GM12878 (cell line): ENCODE measurements around the gene GPT2. TPM values are rescaled to one million over a fixed set of nuclear protein-coding genes. Genes with fewer than 3 reads are reported as not detected.

ENCODE experiments used
- ATAC-seq: fragments of 200-7000 bp; cut with Tn5 transposase; 3 replicates; pipeline ENCODE4 v1.9.1; 2020; ENCODE audit warnings: mild to moderate bottlenecking, moderate library complexity
- BruUV-seq: library from RNA; stranded (reverse); fragments of 400-500 nt; replicated peaks from 2 replicates; lab custom pipeline; 2021; lab: Mats Ljungman, UMichigan
- CTCF ChIA-PET: fragments of 300-600 bp; sonication (Branson Sonifier 250); formaldehyde crosslinking; extraction: SDS; loops from one replicate; lab custom pipeline; 2021; ENCODE audit warnings: inconsistent platforms; lab: Yijun Ruan, JAX
- POLR2A ChIA-PET: fragments of 350-600 bp; formaldehyde crosslinking; extraction: SDS; loops from one replicate; lab custom pipeline; 2021; ENCODE audit warnings: inconsistent platforms; lab: Charles Lee
- RAD21 ChIA-PET: fragments of 300-600 bp; sonication (Branson Sonifier 250); formaldehyde crosslinking; loops from one replicate; lab custom pipeline; 2023; ENCODE audit warnings: antibody characterized with exemption; ENCODE audit not compliant: unreplicated experiment; lab: Charles Lee
- SMC1A ChIA-PET: fragments of 300-600 bp; sonication (Branson Sonifier 250); formaldehyde crosslinking; loops from one replicate; lab custom pipeline; 2023; ENCODE audit not compliant: unreplicated experiment, uncharacterized antibody; lab: Charles Lee
- DNase-seq: peaks from one replicate; pipeline ENCODE4 v3.0.0-alpha.2; 2011; ENCODE audit warnings: low read depth, low spot score
- FAIRE-seq: peaks from 3 replicates; lab custom pipeline; 2011; peaks lifted over from hg19 to GRCh38; lab: Jason Lieb, UNC
- H2AFZ ChIP-seq: 2 replicates; pipeline ENCODE4 v1.6.0; 2011; ENCODE audit warnings: low read depth, low read length, control low read depth; ENCODE audit not compliant: control insufficient read depth
- H3K27ac ChIP-seq: 2 replicates; pipeline ENCODE4 v1.5.1; 2011; ENCODE audit warnings: control low read depth; ENCODE audit not compliant: control insufficient read depth, insufficient read depth
- H3K27me3 ChIP-seq, 2 experiments: replicated peaks in 1 of 2; 2 replicates each; pipeline versions ENCODE4 v1.6.0 to v1.6.1; 2011; ENCODE audit warnings: low read length in 1 of 2; ENCODE audit not compliant: control insufficient read depth in 2 of 2, insufficient read depth in 2 of 2
- H3K36me3 ChIP-seq, 2 experiments: 2 replicates each; pipeline ENCODE4 v1.5.1; 2011; ENCODE audit warnings: low read length in 1 of 2; ENCODE audit not compliant: control insufficient read depth in 2 of 2, insufficient read depth in 2 of 2
- H3K4me1 ChIP-seq: 2 replicates; pipeline ENCODE4 v1.6.1; 2011; ENCODE audit warnings: mild to moderate bottlenecking, low read length, moderate library complexity, mixed read lengths; ENCODE audit not compliant: control insufficient read depth, insufficient read depth
- H3K4me2 ChIP-seq: 2 replicates; pipeline ENCODE4 v1.6.0; 2011; ENCODE audit warnings: control low read depth; ENCODE audit not compliant: control insufficient read depth, insufficient read depth
- H3K4me3 ChIP-seq: fragments of 200-600 bp; sonication (generic); 2 replicates; pipeline ENCODE4 v1.5.1; 2016
- H3K79me2 ChIP-seq: 2 replicates; pipeline ENCODE4 v1.6.0; 2011; ENCODE audit warnings: low read length; ENCODE audit not compliant: control insufficient read depth, insufficient read depth
- H3K9ac ChIP-seq: 2 replicates; pipeline ENCODE4 v1.8.0; 2011; ENCODE audit warnings: low read length, control low read depth, mixed read lengths; ENCODE audit not compliant: control insufficient read depth, insufficient read depth
- H3K9me3 ChIP-seq: replicated peaks from 3 replicates; pipeline ENCODE4 v1.5.1; 2011; ENCODE audit warnings: mild to moderate bottlenecking, low read length; ENCODE audit not compliant: control insufficient read depth, insufficient read depth
- H4K20me1 ChIP-seq: 2 replicates; pipeline ENCODE4 v1.6.0; 2011; ENCODE audit not compliant: control insufficient read depth, insufficient read depth
- CHD2 ChIP-seq: IDR thresholded peaks from 2 replicates; pipeline ENCODE4 v1.6.1; 2011; ENCODE audit warnings: low read depth, low read length, improper control_type of control experiment, borderline replicate concordance
- E2F8 ChIP-seq: fragments of 450-650 bp; IDR thresholded peaks from 2 replicates; pipeline ENCODE4 v1.6.1; 2018; ENCODE audit warnings: mild to moderate bottlenecking, low read depth, moderate library complexity; ENCODE audit not compliant: partially characterized antibody
- KLF5 ChIP-seq: fragments of 450-650 bp; IDR thresholded peaks from 2 replicates; pipeline ENCODE4 v1.6.1; 2014; ENCODE audit warnings: mild to moderate bottlenecking; ENCODE audit not compliant: partially characterized antibody
- NFIC ChIP-seq: IDR thresholded peaks from 2 replicates; pipeline ENCODE4 v1.6.1; 2012; ENCODE audit warnings: low read depth, mild to moderate bottlenecking, inconsistent platforms, low read length, moderate library complexity
- RB1 ChIP-seq: fragments of 450-650 bp; formaldehyde crosslinking; IDR thresholded peaks from 2 replicates; pipeline ENCODE4 v1.6.1; 2017; ENCODE audit warnings: mild to moderate bottlenecking, borderline replicate concordance
- STAT1 ChIP-seq: fragments of 450-650 bp; conservative IDR thresholded peaks from 2 replicates; pipeline ENCODE4 v1.6.1; 2014; ENCODE audit warnings: antibody characterized with exemption, mild to moderate bottlenecking
- TCF3 ChIP-seq: IDR thresholded peaks from 2 replicates; pipeline ENCODE4 v1.6.1; 2012; ENCODE audit warnings: low read depth, mild to moderate bottlenecking, low read length, borderline replicate concordance; ENCODE audit not compliant: insufficient read depth
- WGBS: methylation state at CpG from one replicate; pipeline ENCODE4 v1.1.6; 2016; ENCODE audit warnings: low lambda C conversion rate; ENCODE audit not compliant: insufficient replicate concordance, insufficient coverage; ENCODE audit errors: missing lambda C conversion rate; 5-methylcytosine and 5-hydroxymethylcytosine counted together
- in situ Hi-C: fragments of 300-500 bp; cut with MboI; formaldehyde crosslinking; loops from 9 replicates; pipeline ENCODE4 v1.14.3; 2018; ENCODE audit warnings: mixed read lengths
- intact Hi-C: fragments of 100-400 bp; cut with micrococcal nuclease; formaldehyde crosslinking; loops from one replicate; pipeline ENCODE4 v1.14.2; 2022; ENCODE audit not compliant: unreplicated experiment
- polyA plus RNA-seq, 11 experiments: library from polyadenylated mRNA; depleted of rRNA in 4 of 11; unstranded in 6 of 11; stranded (reverse) in 5 of 11; fragments of >200 nt; fragmentation: Nextera tagmentation in 4 of 11; fragmentation: Illumina TruSeq in 1 of 11; extraction: Ambion mirVana in 4 of 11; extraction: Trizol in 1 of 11; gene quantifications; 1 replicate in 1 of 11; 2 replicates in 10 of 11; pipeline versions ENCODE4 v1.2.1 to v1.2.3, GENCODE V29; 2011 to 2016; ENCODE audit warnings: inconsistent platforms in 2 of 11, missing spikeins in 2 of 11, low read depth in 1 of 11
- total RNA-seq, 4 experiments: library from RNA; depleted of rRNA in 3 of 4; stranded (reverse); fragments of >200 nt in 3 of 4; fragmentation: Illumina TruSeq in 1 of 4; extraction: Trizol in 1 of 4; gene quantifications; 2 replicates each; pipeline versions ENCODE4 v1.2.1 to v1.2.3, GENCODE V29; 2013 to 2021

The GPT2 gene
- total and polyA plus RNA-seq, 10 of the 15 experiments (the other 5 are each of a cell fraction or from before 2014, with no cell fraction given) = 0.45 to 9.9 (median 4.3) TPM

DNA sequence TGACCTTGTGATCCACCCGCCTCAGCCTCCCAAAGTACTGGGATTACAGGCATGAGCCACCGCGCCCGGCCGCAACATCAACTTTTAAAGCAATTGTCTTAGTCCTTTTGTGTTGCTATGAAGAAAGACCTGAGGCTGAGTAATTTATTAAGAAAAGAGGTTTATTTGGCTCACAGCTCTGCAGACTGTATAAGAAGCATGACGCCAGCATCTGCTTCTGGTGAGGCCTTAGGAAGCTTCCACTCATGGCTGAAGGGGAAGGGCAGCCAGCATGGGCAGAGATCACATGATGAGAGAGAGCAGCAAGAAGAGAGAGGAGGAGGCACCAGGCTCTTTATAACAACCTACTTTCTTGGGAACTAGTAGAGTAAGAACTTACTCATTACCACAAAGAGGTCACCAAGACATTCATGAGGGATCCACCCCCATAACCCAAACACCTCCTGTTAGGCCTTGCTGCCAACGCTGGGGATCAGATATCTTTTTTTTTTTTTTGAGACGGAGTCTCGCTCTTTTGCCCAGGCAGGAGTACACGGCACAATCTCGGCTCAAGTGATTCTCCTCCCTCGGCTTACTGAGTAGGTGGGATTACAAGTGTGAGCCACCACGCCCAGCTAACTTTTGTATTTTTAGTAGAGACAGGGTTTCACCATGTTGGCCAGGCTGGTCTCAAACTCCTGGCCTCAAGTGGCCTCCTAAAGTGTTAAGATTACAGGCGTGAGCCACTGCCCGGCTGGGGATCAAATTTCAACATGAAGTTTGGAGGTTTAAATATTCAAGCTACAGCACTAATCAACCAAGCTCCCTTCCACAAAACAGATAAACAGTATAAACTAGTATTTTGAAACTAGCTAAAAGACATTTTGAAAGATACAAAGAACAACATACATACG, 21.4 kb upstream of the GPT2 start:
- ChIA-PET POLR2A (no interaction called here), SMC1A (interaction anchor here (0.6 to 3.0 kb wide), 11 partner anchors 8 to 215 kb away, joined by 3 to 16 read pairs (median 3); no protein-coding TSS in a partner anchor), RAD21 (interaction anchor here (0.6 to 2.5 kb wide), 3 partner anchors 10 to 189 kb away, joined by 3 to 18 read pairs (median 6); no protein-coding TSS in a partner anchor), CTCF (interaction anchor here (0.6 to 4.9 kb wide), 11 partner anchors 10 to 1302 kb away, joined by 3 to 54 read pairs (median 3); no protein-coding TSS in a partner anchor)
- H4K20me1 ChIP-seq = no peaks in the 10 kb centered on the region
- no peak for ATAC-seq
- H3K27me3 ChIP-seq = no peaks in the 10 kb centered on the region
- no peak overlapping the region for H3K27ac ChIP-seq
- no peak for FAIRE-seq
- in situ Hi-C loops = no loop called here
- no peak overlapping the region for H3K4me2 ChIP-seq
- H3K4me3 ChIP-seq = no peak overlapping the region
- TF ChIP-seq TCF3 (no peak), E2F8 (no peak), KLF5 (no peak), NFIC (no peak), RB1 (no peak), STAT1 (no peak), CHD2 (no peak)
- no peak overlapping the region for H2AFZ ChIP-seq
- BruUV-seq = no TSS peak
- no peak for DNase-seq
- H3K9ac ChIP-seq = no peak overlapping the region
- intact Hi-C loops = no loop called here
- H3K9me3 ChIP-seq = no peaks in the 10 kb centered on the region
- WGBS = 91% methylated on average over 16 of the region's 16 CpGs
- no peaks in the 10 kb centered on the region for H3K79me2 ChIP-seq
- H3K36me3 ChIP-seq = no peaks in the 10 kb centered on the region
- peaks cover 15% of the 10 kb centered on the region for H3K4me1 ChIP-seq
